MM.1S (cell line): ENCODE data around the gene RFTN1.

Experiments used
- EZH2 ChIP-seq: fragments of 300-600 bp; sonication (generic); optimal IDR thresholded peaks from 2 replicates; pipeline ENCODE3; 2017; ENCODE audit warnings: low read depth, mild to moderate bottlenecking, antibody characterized with exemption, low read length, mixed read lengths
- EZH2phosphoT487 ChIP-seq: fragments of 300-600 bp; sonication (generic); IDR thresholded peaks from 2 replicates; pipeline ENCODE4 v1.6.1; 2018; ENCODE audit warnings: antibody characterized with exemption, low read length
- TF ChIP-seq, protein P1 (sequence below): fragments of 300-600 bp; sonication (generic); IDR thresholded peaks from 2 replicates; pipeline ENCODE4 v1.5.1; 2016; ENCODE audit warnings: antibody characterized with exemption, low read length, mixed read lengths

DNA sequence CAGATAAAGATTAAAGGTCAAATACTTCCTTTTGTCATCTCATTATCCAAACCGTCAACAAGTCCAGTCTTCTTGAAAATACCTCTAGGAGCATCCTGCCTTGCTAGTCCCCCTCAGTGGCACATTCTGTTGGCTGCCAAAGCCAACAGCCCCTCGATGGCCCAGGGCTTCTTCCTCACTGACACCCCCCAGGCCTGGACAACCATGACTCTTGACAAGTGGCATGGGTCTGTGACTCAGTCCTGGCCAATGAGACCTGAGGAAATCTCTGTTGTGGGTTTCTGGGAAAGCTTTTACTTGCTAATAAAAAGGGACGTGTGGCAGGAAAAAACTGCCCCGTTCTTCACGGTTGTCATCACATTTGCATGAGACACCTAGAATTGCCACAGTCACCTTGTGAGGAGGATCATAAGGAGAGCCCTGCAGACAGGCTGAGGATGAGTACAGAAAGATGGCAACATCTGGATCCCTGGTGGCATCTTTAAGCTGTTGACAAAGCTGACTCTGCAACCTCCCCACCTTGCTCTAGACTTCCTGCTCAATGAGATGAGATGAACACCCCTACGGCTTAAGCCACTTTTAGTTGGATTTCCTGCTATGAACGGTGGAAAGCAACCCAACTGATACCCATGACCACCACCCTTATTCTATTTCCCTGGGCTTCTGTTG lies 167.0 kb downstream of the RFTN1 start:
- TF ChIP-seq, protein P1, sequence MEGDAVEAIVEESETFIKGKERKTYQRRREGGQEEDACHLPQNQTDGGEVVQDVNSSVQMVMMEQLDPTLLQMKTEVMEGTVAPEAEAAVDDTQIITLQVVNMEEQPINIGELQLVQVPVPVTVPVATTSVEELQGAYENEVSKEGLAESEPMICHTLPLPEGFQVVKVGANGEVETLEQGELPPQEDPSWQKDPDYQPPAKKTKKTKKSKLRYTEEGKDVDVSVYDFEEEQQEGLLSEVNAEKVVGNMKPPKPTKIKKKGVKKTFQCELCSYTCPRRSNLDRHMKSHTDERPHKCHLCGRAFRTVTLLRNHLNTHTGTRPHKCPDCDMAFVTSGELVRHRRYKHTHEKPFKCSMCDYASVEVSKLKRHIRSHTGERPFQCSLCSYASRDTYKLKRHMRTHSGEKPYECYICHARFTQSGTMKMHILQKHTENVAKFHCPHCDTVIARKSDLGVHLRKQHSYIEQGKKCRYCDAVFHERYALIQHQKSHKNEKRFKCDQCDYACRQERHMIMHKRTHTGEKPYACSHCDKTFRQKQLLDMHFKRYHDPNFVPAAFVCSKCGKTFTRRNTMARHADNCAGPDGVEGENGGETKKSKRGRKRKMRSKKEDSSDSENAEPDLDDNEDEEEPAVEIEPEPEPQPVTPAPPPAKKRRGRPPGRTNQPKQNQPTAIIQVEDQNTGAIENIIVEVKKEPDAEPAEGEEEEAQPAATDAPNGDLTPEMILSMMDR, result no peak
- no peak for TF ChIP-seq EZH2
- no peak for TF ChIP-seq EZH2phosphoT487
